HCT116 (cell line): ENCODE measurements around the gene PPP1R12B. TPM values are rescaled to one million over a fixed set of nuclear protein-coding genes. Genes with fewer than 3 reads are reported as not detected.

Experiments
- ATAC-seq: fragments of 200-7000 bp; cut with Tn5 transposase; 2 replicates; pipeline ENCODE4 v1.9.1; 2020; ENCODE audit warnings: mild to moderate bottlenecking, moderate library complexity
- BruUV-seq: library from RNA; stranded (reverse); fragments of 400-500 nt; replicated peaks from 2 replicates; lab custom pipeline; 2021; lab: Mats Ljungman, UMichigan
- CTCF ChIA-PET: fragments of 300-600 bp; sonication (Branson Sonifier 250); formaldehyde crosslinking; loops from one replicate; lab custom pipeline; 2021; ENCODE audit warnings: antibody characterized with exemption; lab: Charles Lee
- POLR2A ChIA-PET: fragments of 300-600, 350-600 bp; sonication (Branson Sonifier 250); formaldehyde crosslinking; loops from one replicate; lab custom pipeline; 2021; ENCODE audit warnings: antibody characterized with exemption; lab: Charles Lee
- RAD21 ChIA-PET, 2 experiments: fragments of 300-600 bp; sonication (Branson Sonifier 250); formaldehyde crosslinking; loops; one replicate each; lab custom pipeline; 2023; ENCODE audit warnings: low total read pairs in 2 of 2; ENCODE audit not compliant: uncharacterized antibody in 2 of 2, unreplicated experiment in 2 of 2, low non-redundant PET in 1 of 2; lab: Charles Lee
- DNase-seq: peaks from one replicate; pipeline ENCODE4 v3.0.0-alpha.2; 2010; ENCODE audit warnings: low read depth, low spot score
- H2AFZ ChIP-seq: fragments of 200-600 bp; shearing (Covaris generic), sonication (generic); 2 replicates; pipeline ENCODE4 v1.6.1; 2017; ENCODE audit warnings: low read depth, mixed run types, mixed read lengths, antibody characterized with exemption, low read length; ENCODE audit not compliant: poor library complexity, severe bottlenecking
- H3K27ac ChIP-seq: 2 replicates; pipeline ENCODE4 v1.5.1; 2012; ENCODE audit warnings: low read depth, low read length
- H3K27me3 ChIP-seq: fragments of 200-600 bp; sonication (generic); 2 replicates; pipeline ENCODE4 v1.6.1; 2016; ENCODE audit warnings: mixed run types, low read length, mixed read lengths; ENCODE audit not compliant: insufficient read depth
- H3K36me3 ChIP-seq, 2 experiments: fragments of 200-500 bp in 1 of 2; fragments of 200-600 bp in 1 of 2; sonication (Bioruptor generic) in 1 of 2; sonication (generic) in 1 of 2; 2 replicates each; pipeline versions ENCODE4 v1.5.1 to v1.6.1; 2014 to 2016; ENCODE audit warnings: low read length in 2 of 2, inconsistent platforms in 1 of 2, mixed read lengths in 1 of 2, mixed run types in 1 of 2; ENCODE audit not compliant: insufficient read depth in 2 of 2, control insufficient read depth in 1 of 2
- H3K4me1 ChIP-seq, 2 experiments: fragments of 200-600 bp in 1 of 2; sonication (generic) in 1 of 2; 2 replicates each; pipeline versions ENCODE4 v1.5.1 to v1.6.1; 2012 to 2017; ENCODE audit warnings: low read length in 2 of 2, inconsistent platforms in 1 of 2, mild to moderate bottlenecking in 1 of 2, mixed read lengths in 1 of 2, mixed run types in 1 of 2, moderate library complexity in 1 of 2; ENCODE audit not compliant: insufficient read depth in 2 of 2, control insufficient read depth in 1 of 2
- H3K4me2 ChIP-seq: fragments of 200-600 bp; sonication (generic); 2 replicates; pipeline ENCODE4 v1.6.1; 2017; ENCODE audit warnings: mixed run types, low read length, mixed read lengths
- H3K4me3 ChIP-seq, 2 experiments: fragments of 200-600 bp in 1 of 2; sonication (generic) in 1 of 2; replicated peaks in 1 of 2; 2 replicates each; pipeline ENCODE4 v1.5.1; 2011 to 2016; ENCODE audit warnings: low read length in 2 of 2, control low read depth in 1 of 2, low read depth in 1 of 2, mild to moderate bottlenecking in 1 of 2, mixed read lengths in 1 of 2, mixed run types in 1 of 2
- H3K79me2 ChIP-seq: fragments of 200-600 bp; sonication (generic); 2 replicates; pipeline ENCODE4 v1.6.1; 2017; ENCODE audit warnings: mild to moderate bottlenecking, mixed run types, low read length, moderate library complexity, mixed read lengths; ENCODE audit not compliant: insufficient read depth
- H3K9ac ChIP-seq: fragments of 200-600 bp; sonication (generic); 2 replicates; pipeline ENCODE4 v1.6.1; 2016; ENCODE audit warnings: low read length, mixed read lengths
- H3K9me2 ChIP-seq: fragments of 200-600 bp; sonication (generic), shearing (Covaris generic); 2 replicates; pipeline ENCODE4 v1.6.1; 2017; ENCODE audit warnings: mixed run types, mild to moderate bottlenecking, moderate library complexity; ENCODE audit not compliant: insufficient read depth
- H3K9me3 ChIP-seq, 2 experiments: fragments of 200-500 bp in 1 of 2; fragments of 200-600 bp in 1 of 2; sonication (Bioruptor generic) in 1 of 2; sonication (generic) in 1 of 2; 2 replicates each; pipeline ENCODE4 v1.6.1; 2014 to 2017; ENCODE audit warnings: low read length in 2 of 2, mixed read lengths in 2 of 2, inconsistent platforms in 1 of 2, low read depth in 1 of 2, mild to moderate bottlenecking in 1 of 2, mixed run types in 1 of 2, moderate library complexity in 1 of 2; ENCODE audit not compliant: control insufficient read depth in 1 of 2, insufficient read depth in 1 of 2
- H4K20me1 ChIP-seq: fragments of 200-600 bp; sonication (generic), shearing (Covaris generic); 2 replicates; pipeline ENCODE4 v1.6.1; 2017; ENCODE audit warnings: mixed run types, mild to moderate bottlenecking, moderate library complexity; ENCODE audit not compliant: insufficient read depth
- ATF3 ChIP-seq: IDR thresholded peaks from 2 replicates; pipeline ENCODE4 v1.6.1; 2012
- CBX3 ChIP-seq: IDR thresholded peaks from 2 replicates; pipeline ENCODE4 v1.6.1; 2012; ENCODE audit warnings: low read depth
- CTCF ChIP-seq, 3 experiments: fragments of 200-600 bp in 1 of 3; sonication (generic) in 1 of 3; IDR thresholded peaks in 2 of 3; conservative IDR thresholded peaks in 1 of 3; 2 replicates each; pipeline ENCODE4 v1.5.1; 2012 to 2017; ENCODE audit warnings: low read depth in 2 of 3, low read length in 2 of 3, antibody characterized with exemption in 1 of 3, borderline replicate concordance in 1 of 3, control low read depth in 1 of 3, mild to moderate bottlenecking in 1 of 3, mixed read lengths in 1 of 3, mixed run types in 1 of 3, moderate library complexity in 1 of 3; ENCODE audit not compliant: insufficient read depth in 1 of 3
- ELF1 ChIP-seq: IDR thresholded peaks from 2 replicates; pipeline ENCODE4 v1.6.1; 2012; ENCODE audit warnings: low read depth, borderline replicate concordance
- EZH2phosphoT487 ChIP-seq: fragments of 200-600 bp; IDR thresholded peaks from 2 replicates; pipeline ENCODE4 v1.6.1; 2018; ENCODE audit warnings: antibody characterized with exemption, borderline replicate concordance
- FOSL1 ChIP-seq: IDR thresholded peaks from 2 replicates; pipeline ENCODE4 v1.6.1; 2012; ENCODE audit warnings: low read depth
- JUND ChIP-seq: IDR thresholded peaks from 2 replicates; pipeline ENCODE4 v1.6.1; 2012
- POLR2A ChIP-seq: IDR thresholded peaks from 2 replicates; pipeline ENCODE4 v1.7.0; 2011; ENCODE audit warnings: borderline replicate concordance; ENCODE audit not compliant: insufficient read depth, insufficient read length; ENCODE audit errors: extremely low read depth
- POLR2AphosphoS5 ChIP-seq: IDR thresholded peaks from 2 replicates; pipeline ENCODE4 v1.6.1; 2011; ENCODE audit warnings: mild to moderate bottlenecking, low read depth, low read length, moderate library complexity
- RAD21 ChIP-seq: IDR thresholded peaks from 2 replicates; pipeline ENCODE4 v1.6.1; 2012; ENCODE audit warnings: low read depth, mild to moderate bottlenecking
- REST ChIP-seq: IDR thresholded peaks from 2 replicates; pipeline ENCODE4 v1.6.1; 2012; ENCODE audit warnings: low read depth
- SP1 ChIP-seq: IDR thresholded peaks from 2 replicates; pipeline ENCODE4 v1.6.1; 2012; ENCODE audit warnings: low read depth
- SRF ChIP-seq: IDR thresholded peaks from 2 replicates; pipeline ENCODE4 v1.6.1; 2012; ENCODE audit warnings: low read depth
- TCF7L2 ChIP-seq: IDR thresholded peaks from 2 replicates; pipeline ENCODE4 v1.7.0; 2011; ENCODE audit warnings: borderline replicate concordance, inconsistent platforms; ENCODE audit not compliant: insufficient read depth, insufficient read length; ENCODE audit errors: extremely low read depth
- ZBTB33 ChIP-seq: IDR thresholded peaks from 2 replicates; pipeline ENCODE4 v1.6.1; 2011; ENCODE audit warnings: mild to moderate bottlenecking, low read length, moderate library complexity; ENCODE audit not compliant: insufficient replicate concordance; ENCODE audit errors: extremely low read depth
- ZFX ChIP-seq: fragments of 450-650 bp; IDR thresholded peaks from 2 replicates; pipeline ENCODE4 v1.6.1; 2017
- intact Hi-C: fragments of 100-400 bp; cut with micrococcal nuclease; formaldehyde crosslinking; loops from 2 replicates; pipeline ENCODE4 v1.10.0; 2022
- total RNA-seq: library from RNA; stranded (reverse); gene quantifications from one replicate; pipeline ENCODE4 v1.2.1, GENCODE V29; 2021; ENCODE audit not compliant: unreplicated experiment

Gene PPP1R12B
- total RNA-seq, 1 experiment from 2014 or later, result 14.3 TPM

GRCh38 chr1:202397256-202397655, 48.8 kb downstream of the PPP1R12B start:
- no TSS peak for BruUV-seq
- ChIA-PET CTCF (no interaction called here), POLR2A (no interaction called here)

More at GRCh38 chr1:202397256-202397655, 48.8 kb downstream of the PPP1R12B start:
- H4K20me1 ChIP-seq, result no peaks in the 10 kb centered on the region
- H3K27ac ChIP-seq, result no peak overlapping the region
- no peak overlapping the region for H3K4me3 ChIP-seq
- no peak overlapping the region for H3K4me2 ChIP-seq
- intact Hi-C loops, result no loop called here
- no peaks in the 10 kb centered on the region for H3K9me3 ChIP-seq
- H3K27me3 ChIP-seq, result no peaks in the 10 kb centered on the region
- TF ChIP-seq POLR2AphosphoS5 (no peak), ATF3 (no peak), FOSL1 (no peak), ELF1 (no peak), SRF (no peak), SP1 (no peak), CTCF (IDR thresholded peaks at IDR 0.05 in 2 of 3, conservative IDR thresholded peaks at IDR 0.05 in 1 of 3; ENCODE audit: borderline replicate concordance in 1 of 3, insufficient read depth in 1 of 3, low read depth in 2 of 3, low read length in 2 of 3) (no peak), JUND (no peak), EZH2phosphoT487 (no peak), REST (no peak), ZFX (no peak), POLR2A (no peak), RAD21 (no peak), TCF7L2 (no peak), ZBTB33 (no peak), CBX3 (no peak)
- ATAC-seq (no peak), DNase-seq (no peak)
- no peak overlapping the region for H2AFZ ChIP-seq
- no peaks in the 10 kb centered on the region for H3K9me2 ChIP-seq
- RAD21 ChIA-PET, result no interaction called here
- H3K4me1 ChIP-seq, result no peaks in the 10 kb centered on the region; a peak in 1 of 4 replicates
- H3K36me3 ChIP-seq, result no peaks in the 10 kb centered on the region
- no peaks in the 10 kb centered on the region for H3K79me2 ChIP-seq
- H3K9ac ChIP-seq, result no peak overlapping the region
